WTC11 (cell line): ENCODE data around the gene NAALADL1. TPM values are rescaled to one million over a fixed set of nuclear protein-coding genes. Genes with fewer than 3 reads are reported as not detected.

Experiments used
- ATAC-seq: fragments of 200-7000 bp; cut with Tn5 transposase; 2 replicates; pipeline ENCODE4 v1.10.0; 2021; ENCODE audit warnings: mild to moderate bottlenecking, moderate library complexity
- CTCF ChIA-PET: fragments of 300-600 bp; sonication (Branson Sonifier 250); formaldehyde crosslinking; loops from one replicate; lab custom pipeline; 2021; ENCODE audit warnings: antibody characterized with exemption; lab: Charles Lee
- POLR2A ChIA-PET: fragments of 350-600 bp; sonication (Branson Sonifier 250); formaldehyde crosslinking; loops from one replicate; lab custom pipeline; 2021; ENCODE audit warnings: antibody characterized with exemption; lab: Charles Lee
- DNase-seq: peaks from one replicate; pipeline ENCODE4 v3.0.0; 2021; ENCODE audit warnings: low spot score
- H3K27ac Mint-ChIP-seq: 2 replicates; pipeline ENCODE4 v1.8.0; 2021; ENCODE audit warnings: mixed read lengths
- H3K27me3 Mint-ChIP-seq: 2 replicates; pipeline ENCODE4 v1.8.0; 2021; ENCODE audit warnings: low read depth, mild to moderate bottlenecking, moderate library complexity, mixed read lengths
- H3K36me3 Mint-ChIP-seq: 2 replicates; pipeline ENCODE4 v1.8.0; 2021; ENCODE audit warnings: mixed read lengths
- H3K4me1 Mint-ChIP-seq: 2 replicates; pipeline ENCODE4 v1.8.0; 2022; ENCODE audit warnings: mixed read lengths
- H3K4me3 Mint-ChIP-seq: 2 replicates; pipeline ENCODE4 v1.8.0; 2021; ENCODE audit warnings: mild to moderate bottlenecking, moderate library complexity, mixed read lengths
- H3K9me3 Mint-ChIP-seq: 2 replicates; pipeline ENCODE4 v1.8.0; 2021; ENCODE audit warnings: mixed read lengths
- AFF4 ChIP-seq: sonication (generic); formaldehyde crosslinking; IDR thresholded peaks from 2 replicates; pipeline ENCODE4 v1.8.1; 2023; ENCODE audit warnings: mild to moderate bottlenecking, missing genetic modification reagents, borderline replicate concordance
- ARID4B ChIP-seq: sonication (generic); formaldehyde crosslinking; IDR thresholded peaks from 2 replicates; pipeline ENCODE4 v1.8.0; 2023; ENCODE audit warnings: missing genetic modification reagents, mild to moderate bottlenecking, borderline replicate concordance
- E2F4 ChIP-seq: sonication (generic); formaldehyde crosslinking; IDR thresholded peaks from 2 replicates; pipeline ENCODE4 v1.8.1; 2022; ENCODE audit warnings: low read depth, mild to moderate bottlenecking, moderate library complexity, missing genetic modification reagents, borderline replicate concordance
- ESRRA ChIP-seq: sonication (generic); formaldehyde crosslinking; IDR thresholded peaks from 2 replicates; pipeline ENCODE4 v1.8.1; 2022; ENCODE audit warnings: mild to moderate bottlenecking, missing genetic modification reagents, borderline replicate concordance
- ETV6 ChIP-seq: sonication (generic); formaldehyde crosslinking; IDR thresholded peaks from 2 replicates; pipeline ENCODE4 v1.8.1; 2022; ENCODE audit warnings: mild to moderate bottlenecking, missing genetic modification reagents
- FOXK1 ChIP-seq: sonication (generic); formaldehyde crosslinking; IDR thresholded peaks from 2 replicates; pipeline ENCODE4 v1.8.0; 2022; ENCODE audit warnings: mild to moderate bottlenecking, moderate library complexity, missing genetic modification reagents
- HMGA2 ChIP-seq: fragments of 250-450 bp; sonication (Bioruptor Pico); IDR thresholded peaks from 2 replicates; pipeline ENCODE4 v1.4.0; 2021; ENCODE audit warnings: mild to moderate bottlenecking, moderate library complexity
- IRF2 ChIP-seq: sonication (generic); formaldehyde crosslinking; IDR thresholded peaks from 2 replicates; pipeline ENCODE4 v1.8.0; 2022; ENCODE audit warnings: low read depth, missing genetic modification reagents, borderline replicate concordance
- MLX ChIP-seq: sonication (generic); formaldehyde crosslinking; IDR thresholded peaks from 2 replicates; pipeline ENCODE4 v1.8.1; 2023; ENCODE audit warnings: mild to moderate bottlenecking, missing genetic modification reagents, moderate library complexity
- MXD4 ChIP-seq: fragments of 250-450 bp; sonication (Bioruptor Pico); IDR thresholded peaks from 2 replicates; pipeline ENCODE4 v1.8.0; 2021; ENCODE audit warnings: mild to moderate bottlenecking, moderate library complexity, borderline replicate concordance
- NR3C1 ChIP-seq: sonication (generic); formaldehyde crosslinking; conservative IDR thresholded peaks from 2 replicates; pipeline ENCODE4 v1.8.1; 2023; ENCODE audit warnings: low read depth, mild to moderate bottlenecking, missing genetic modification reagents
- PRDM15 ChIP-seq: sonication (generic); formaldehyde crosslinking; IDR thresholded peaks from 2 replicates; pipeline ENCODE4 v1.8.0; 2022; ENCODE audit warnings: missing genetic modification reagents
- RELA ChIP-seq: sonication (generic); formaldehyde crosslinking; IDR thresholded peaks from 2 replicates; pipeline ENCODE4 v1.8.1; 2022; ENCODE audit warnings: missing genetic modification reagents, mild to moderate bottlenecking, borderline replicate concordance
- SMAD3 ChIP-seq: sonication (generic); formaldehyde crosslinking; IDR thresholded peaks from 2 replicates; pipeline ENCODE4 v1.8.0; 2022; ENCODE audit warnings: missing genetic modification reagents, mild to moderate bottlenecking, borderline replicate concordance
- ZNF317 ChIP-seq: sonication (generic); formaldehyde crosslinking; IDR thresholded peaks from 2 replicates; pipeline ENCODE4 v1.8.1; 2023; ENCODE audit warnings: low read depth, mild to moderate bottlenecking, moderate library complexity, missing genetic modification reagents, borderline replicate concordance
- ZSCAN18 ChIP-seq: fragments of 250-450 bp; sonication (Bioruptor Pico); IDR thresholded peaks from 2 replicates; pipeline ENCODE4 v2.1.2; 2022; ENCODE audit warnings: mild to moderate bottlenecking, moderate library complexity
- total RNA-seq: library from RNA; stranded (reverse); gene quantifications from 3 replicates; pipeline ENCODE4 v1.2.3, GENCODE V29; 2021

NAALADL1 gene
- total RNA-seq, 1 experiment from 2014 or later: 4.5 TPM

GRCh38 chr11:65071907-65072630, 13.7 kb upstream of the NAALADL1 start:
- Mint-ChIP-seq H3K36me3 (peaks cover 14% of the 10 kb centered on the region), H3K4me3 (no peak overlapping the region), H3K27ac (peak overlapping the region; percentile 25; the same call in 1 of the 2 replicates), H3K4me1 (peaks cover 10% of the 10 kb centered on the region), H3K9me3 (no peaks in the 10 kb centered on the region), H3K27me3 (no peaks in the 10 kb centered on the region)
- POLR2A ChIA-PET: no interaction called here
- DNase-seq: no peak
- CTCF ChIA-PET: no interaction called here
- no peak for ATAC-seq
- no peak for TF ChIP-seq RELA
- no peak for TF ChIP-seq ETV6 (CRISPR knock-in tag)
- no peak for TF ChIP-seq PRDM15 (CRISPR knock-in tag)
- no peak for TF ChIP-seq E2F4 (CRISPR knock-in tag)
- TF ChIP-seq AFF4 (CRISPR knock-in tag): no peak

- H3K4me1 Mint-ChIP-seq: peaks cover 23% of the 10 kb centered on the region
- H3K36me3 Mint-ChIP-seq: no peaks in the 10 kb centered on the region
- no peak overlapping the region for H3K4me3 Mint-ChIP-seq
- ATAC-seq (no peak), DNase-seq (no peak)
- H3K27ac Mint-ChIP-seq: no peak overlapping the region
- H3K9me3 Mint-ChIP-seq: no peaks in the 10 kb centered on the region
- ChIA-PET POLR2A (no interaction called here), CTCF (interaction anchor here (0.6 to 1.0 kb wide), 3 partner anchors 27 to 643 kb away, joined by 3 to 4 read pairs (median 3); no protein-coding TSS in a partner anchor)
- H3K27me3 Mint-ChIP-seq: no peaks in the 10 kb centered on the region
- TF ChIP-seq ZSCAN18 (CRISPR knock-in tag): no peak
- no peak for TF ChIP-seq NR3C1 (CRISPR knock-in tag)
- no peak for TF ChIP-seq MXD4 (CRISPR knock-in tag)
- no peak for TF ChIP-seq ESRRA
- no peak for TF ChIP-seq SMAD3 (CRISPR knock-in tag)
- TF ChIP-seq MLX (CRISPR knock-in tag): no peak
- no peak for TF ChIP-seq HMGA2
- TF ChIP-seq IRF2 (CRISPR knock-in tag): no peak
- no peak for TF ChIP-seq ZNF317 (CRISPR knock-in tag)
- TF ChIP-seq FOXK1 (CRISPR knock-in tag): no peak
- TF ChIP-seq ARID4B: no peak
- no peak for TF ChIP-seq RELA
- no peak for TF ChIP-seq ETV6 (CRISPR knock-in tag)
Measured at GRCh38 chr11:65069217-65069616, 10.9 kb upstream of the NAALADL1 start.
